HCT116 (cell line): ENCODE measurements around the gene MORF4L1.

Experiments used
- CTCF ChIP-seq, 3 experiments: fragments of 200-600 bp in 1 of 3; sonication (generic) in 1 of 3; IDR thresholded peaks in 2 of 3; conservative IDR thresholded peaks in 1 of 3; 2 replicates each; pipeline ENCODE4 v1.5.1; 2012 to 2017; ENCODE audit warnings: low read depth in 2 of 3, low read length in 2 of 3, antibody characterized with exemption in 1 of 3, borderline replicate concordance in 1 of 3, control low read depth in 1 of 3, mild to moderate bottlenecking in 1 of 3, mixed read lengths in 1 of 3, mixed run types in 1 of 3, moderate library complexity in 1 of 3; ENCODE audit not compliant: insufficient read depth in 1 of 3
- EGR1 ChIP-seq: IDR thresholded peaks from 2 replicates; pipeline ENCODE4 v1.6.1; 2012; ENCODE audit warnings: low read depth
- EZH2 ChIP-seq: fragments of 200-600 bp; sonication (generic); IDR thresholded peaks from 2 replicates; pipeline ENCODE4 v1.6.1; 2017; ENCODE audit warnings: antibody characterized with exemption, mixed run types
- EZH2phosphoT487 ChIP-seq: fragments of 200-600 bp; IDR thresholded peaks from 2 replicates; pipeline ENCODE4 v1.6.1; 2018; ENCODE audit warnings: antibody characterized with exemption, borderline replicate concordance
- MAX ChIP-seq: IDR thresholded peaks from 2 replicates; pipeline ENCODE4 v1.6.1; 2012
- POLR2A ChIP-seq: IDR thresholded peaks from 2 replicates; pipeline ENCODE4 v1.7.0; 2011; ENCODE audit warnings: borderline replicate concordance; ENCODE audit not compliant: insufficient read depth, insufficient read length; ENCODE audit errors: extremely low read depth
- POLR2AphosphoS5 ChIP-seq: IDR thresholded peaks from 2 replicates; pipeline ENCODE4 v1.6.1; 2011; ENCODE audit warnings: mild to moderate bottlenecking, low read depth, low read length, moderate library complexity
- RAD21 ChIP-seq: IDR thresholded peaks from 2 replicates; pipeline ENCODE4 v1.6.1; 2012; ENCODE audit warnings: low read depth, mild to moderate bottlenecking
- SIN3A ChIP-seq: IDR thresholded peaks from 2 replicates; pipeline ENCODE4 v1.6.1; 2012; ENCODE audit warnings: low read depth
- SRF ChIP-seq: IDR thresholded peaks from 2 replicates; pipeline ENCODE4 v1.6.1; 2012; ENCODE audit warnings: low read depth
- YY1 ChIP-seq: IDR thresholded peaks from 2 replicates; pipeline ENCODE4 v1.6.1; 2011; ENCODE audit warnings: low read length, low read depth, moderate library complexity, mild to moderate bottlenecking; ENCODE audit not compliant: insufficient replicate concordance; ENCODE audit errors: extremely low read depth
- ZFX ChIP-seq: fragments of 450-650 bp; IDR thresholded peaks from 2 replicates; pipeline ENCODE4 v1.6.1; 2017

GRCh38 chr15:78840661-78841375 is 31.9 kb upstream of the MORF4L1 start:
- no peak for TF ChIP-seq YY1
- no peak for TF ChIP-seq EZH2
- TF ChIP-seq POLR2AphosphoS5: no peak
- TF ChIP-seq CTCF (IDR thresholded peaks at IDR 0.05 in 2 of 3, conservative IDR thresholded peaks at IDR 0.05 in 1 of 3; ENCODE audit: borderline replicate concordance in 1 of 3, insufficient read depth in 1 of 3, low read depth in 2 of 3, low read length in 2 of 3): no peak
- no peak for TF ChIP-seq SIN3A
- no peak for TF ChIP-seq POLR2A
- no peak for TF ChIP-seq MAX
- no peak for TF ChIP-seq EZH2phosphoT487
- TF ChIP-seq RAD21: no peak
- TF ChIP-seq EGR1: no peak
- TF ChIP-seq SRF: no peak
- no peak for TF ChIP-seq ZFX
